Measurements from ENCODE around the gene TTC36.

The TTC36 gene

DNA sequence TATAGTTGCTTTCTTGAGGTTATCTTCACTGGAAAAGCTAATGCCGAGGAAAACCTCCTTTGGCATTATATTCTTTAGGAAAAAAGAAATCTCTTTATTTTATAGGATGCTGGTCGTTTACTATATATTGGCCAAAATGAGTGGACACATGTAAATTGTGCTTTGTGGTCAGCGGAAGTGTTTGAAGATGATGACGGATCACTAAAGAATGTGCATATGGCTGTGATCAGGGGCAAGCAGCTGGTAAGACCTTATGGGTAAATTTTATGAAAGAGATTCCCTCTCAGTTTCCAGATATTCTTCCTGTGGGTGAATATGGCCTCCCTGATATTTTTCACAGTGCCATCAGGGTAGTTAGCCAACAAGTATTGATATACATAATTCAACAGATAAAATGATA is 29.4 kb upstream of the TTC36 start:
- peak; percentile 4 for DNase-seq (ENCODE audit: low read depth, low spot score)
- no peak overlapping the region for H3K4me3 ChIP-seq (ENCODE audit: low read depth, low read length)
- TF ChIP-seq CTCF (IDR thresholded peaks at IDR 0.05; ENCODE audit: insufficient read depth, low read length, missing control alignments): no peak
- ChIA-PET CTCF (interaction anchor here (1.2 to 1.5 kb wide), 2 partner anchors 10 to 13 kb away, joined by 5 to 7 read pairs; no protein-coding TSS in a partner anchor), POLR2A (no interaction called here)

DNA sequence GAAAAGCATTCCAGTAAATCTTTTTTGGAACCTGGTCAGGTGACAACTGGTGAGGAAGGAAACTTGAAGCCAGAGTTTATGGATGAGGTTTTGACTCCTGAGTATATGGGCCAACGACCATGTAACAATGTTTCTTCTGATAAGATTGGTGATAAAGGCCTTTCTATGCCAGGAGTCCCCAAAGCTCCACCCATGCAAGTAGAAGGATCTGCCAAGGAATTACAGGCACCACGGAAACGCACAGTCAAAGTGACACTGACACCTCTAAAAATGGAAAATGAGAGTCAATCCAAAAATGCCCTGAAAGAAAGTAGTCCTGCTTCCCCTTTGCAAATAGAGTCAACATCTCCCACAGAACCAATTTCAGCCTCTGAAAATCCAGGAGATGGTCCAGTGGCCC is 24.1 kb upstream of the TTC36 start:
- no peak for TF ChIP-seq CTCF (IDR thresholded peaks at IDR 0.05; ENCODE audit: insufficient read depth, low read length, missing control alignments)
- no peak overlapping the region for H3K4me3 ChIP-seq (ENCODE audit: low read depth, low read length)
- no peak for DNase-seq (ENCODE audit: low read depth, low spot score)
- POLR2A ChIA-PET: no interaction called here
- CTCF ChIA-PET: interaction anchor here (1.5 kb wide), 1 partner anchor 15 kb away, joined by 8 read pairs; no protein-coding TSS in a partner anchor

DNA sequence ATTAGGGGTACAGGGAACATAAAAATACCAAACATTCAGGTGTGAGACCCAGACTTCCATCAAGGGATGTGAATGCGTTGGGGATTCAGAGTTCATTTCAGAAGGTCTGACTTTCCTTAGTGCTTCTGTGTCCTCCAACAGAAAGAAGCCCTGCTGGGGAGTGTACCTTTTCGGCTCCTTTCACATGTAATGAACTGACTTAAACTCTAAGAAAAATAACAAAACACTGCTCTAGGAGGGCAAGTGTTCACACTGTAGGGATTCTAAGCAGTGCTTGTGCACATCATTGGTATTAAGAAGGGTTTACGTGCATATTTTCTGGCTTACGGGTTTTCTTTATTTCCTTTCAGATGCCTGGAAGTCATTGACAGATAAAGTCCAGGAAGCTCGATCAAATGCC is 15.7 kb upstream of the TTC36 start:
- DNase-seq (ENCODE audit: low read depth, low spot score): no peak
- POLR2A ChIA-PET: no interaction called here
- TF ChIP-seq CTCF (IDR thresholded peaks at IDR 0.05; ENCODE audit: insufficient read depth, low read length, missing control alignments): no peak
- CTCF ChIA-PET: interaction anchor here (1.1 kb wide), 1 partner anchor 17 kb away, joined by 3 read pairs; no protein-coding TSS in a partner anchor
- no peak overlapping the region for H3K4me3 ChIP-seq (ENCODE audit: low read depth, low read length)

DNA sequence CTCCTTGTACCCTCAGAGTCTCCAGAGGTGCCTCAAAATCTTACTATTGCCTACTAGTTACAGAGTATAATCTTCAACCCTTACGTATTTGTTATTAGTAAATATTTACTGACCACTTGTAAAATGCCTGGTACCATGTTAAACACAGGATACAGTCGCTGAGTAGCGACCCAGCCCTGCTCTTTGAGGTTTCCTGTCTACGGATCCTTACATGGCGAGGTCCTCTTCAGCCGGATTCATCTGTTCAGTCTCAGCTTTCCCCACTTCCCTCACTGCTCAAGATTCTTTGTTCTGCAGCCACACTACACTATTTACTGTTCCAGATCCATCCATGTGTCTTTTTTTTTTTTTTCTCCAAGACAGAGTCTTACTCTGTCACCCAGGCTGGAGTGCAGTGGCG is 13.2 kb upstream of the TTC36 start:
- no peak for TF ChIP-seq CTCF (IDR thresholded peaks at IDR 0.05; ENCODE audit: insufficient read depth, low read length, missing control alignments)
- DNase-seq (ENCODE audit: low read depth, low spot score): no peak
- ChIA-PET POLR2A (no interaction called here), CTCF (interaction anchor here (1.3 to 1.4 kb wide), 2 partner anchors 24 to 26 kb away, joined by 3 to 4 read pairs; no protein-coding TSS in a partner anchor)
- H3K4me3 ChIP-seq (ENCODE audit: low read depth, low read length): no peak overlapping the region

- H3K4me3 ChIP-seq (ENCODE audit: low read depth, low read length): no peak overlapping the region
- no peak for DNase-seq (ENCODE audit: low read depth, low spot score)
- TF ChIP-seq CTCF (IDR thresholded peaks at IDR 0.05; ENCODE audit: insufficient read depth, low read length, missing control alignments): no peak
- POLR2A ChIA-PET: no interaction called here
- CTCF ChIA-PET: interaction anchor here (2.0 to 2.2 kb wide), 2 partner anchors 8 to 31 kb away, joined by 7 to 10 read pairs; partner anchors contain the start of gene TTC36
These were observed 7.7 kb upstream of the TTC36 start for GRCh38 chr11:118519549-118519948.

DNA sequence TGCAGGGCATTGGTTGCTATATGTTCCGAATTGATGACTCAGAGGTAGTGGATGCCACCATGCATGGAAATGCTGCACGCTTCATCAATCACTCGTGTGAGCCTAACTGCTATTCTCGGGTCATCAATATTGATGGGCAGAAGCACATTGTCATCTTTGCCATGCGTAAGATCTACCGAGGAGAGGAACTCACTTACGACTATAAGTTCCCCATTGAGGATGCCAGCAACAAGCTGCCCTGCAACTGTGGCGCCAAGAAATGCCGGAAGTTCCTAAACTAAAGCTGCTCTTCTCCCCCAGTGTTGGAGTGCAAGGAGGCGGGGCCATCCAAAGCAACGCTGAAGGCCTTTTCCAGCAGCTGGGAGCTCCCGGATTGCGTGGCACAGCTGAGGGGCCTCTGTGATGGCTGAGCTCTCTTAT is 5.4 kb upstream of the TTC36 start:
- TF ChIP-seq CTCF (IDR thresholded peaks at IDR 0.05; ENCODE audit: insufficient read depth, low read length, missing control alignments): no peak
- DNase-seq (ENCODE audit: low read depth, low spot score): no peak
- ChIA-PET POLR2A (no interaction called here), CTCF (no interaction called here)
- H3K4me3 ChIP-seq (ENCODE audit: low read depth, low read length): no peak overlapping the region

All from AG04449 (cell line).